ENCODE data around the gene PRDM15.
A peak's percentile ranks its signal among the peaks of the same experiment; 100 is the strongest.

The PRDM15 gene

GRCh38 chr21:41879190-41879998 is at the start of gene PRDM15:
Gene PRDM15, minus strand, starts transcription at chr21:41879344. Its CDS starts 18,981 bp downstream, at chr21:41860363.
- peak; percentile 63 to 70 for DNase-seq (ENCODE audit: low read depth in 2 of 2, low spot score in 1 of 2)

- no peak for DNase-seq (ENCODE audit: low read depth in 2 of 2, low spot score in 1 of 2)
Measured at GRCh38 chr21:41928621-41929220, 49.6 kb upstream of the PRDM15 start.

DNA sequence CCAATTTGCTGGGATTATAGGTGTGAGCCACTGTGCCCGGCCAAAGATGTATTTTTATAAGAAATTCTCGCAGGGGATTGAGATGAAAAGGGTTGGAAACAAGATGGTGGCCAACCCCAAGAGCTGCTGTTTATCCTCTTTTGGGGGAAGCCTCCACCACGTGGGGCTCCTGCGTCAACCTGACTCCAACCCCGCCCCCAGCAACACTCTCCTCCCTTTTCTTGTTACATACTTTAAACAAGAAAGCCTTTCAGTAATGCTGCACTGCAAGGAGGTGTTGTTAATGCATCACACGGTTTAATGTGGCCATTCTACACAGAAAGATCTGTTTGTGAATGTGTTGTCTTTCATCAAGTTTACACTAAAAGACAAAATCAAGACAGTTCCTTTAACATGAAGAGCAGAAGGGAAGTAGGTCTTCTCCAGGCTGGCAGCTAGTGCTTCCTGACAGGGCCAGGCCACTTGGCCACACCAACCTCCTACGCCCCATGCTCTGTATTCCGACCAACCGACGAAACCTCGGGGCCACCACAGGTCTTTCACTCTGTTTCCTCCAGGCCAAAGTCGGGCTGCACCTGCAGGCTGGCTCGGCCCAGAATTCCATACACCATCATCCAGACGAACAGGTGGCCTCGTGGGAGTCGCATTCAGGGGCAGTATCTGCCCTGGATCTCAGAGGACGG is 48.7 kb upstream of the PRDM15 start:
- no peak for DNase-seq (ENCODE audit: low read depth in 2 of 2, low spot score in 1 of 2)

DNA sequence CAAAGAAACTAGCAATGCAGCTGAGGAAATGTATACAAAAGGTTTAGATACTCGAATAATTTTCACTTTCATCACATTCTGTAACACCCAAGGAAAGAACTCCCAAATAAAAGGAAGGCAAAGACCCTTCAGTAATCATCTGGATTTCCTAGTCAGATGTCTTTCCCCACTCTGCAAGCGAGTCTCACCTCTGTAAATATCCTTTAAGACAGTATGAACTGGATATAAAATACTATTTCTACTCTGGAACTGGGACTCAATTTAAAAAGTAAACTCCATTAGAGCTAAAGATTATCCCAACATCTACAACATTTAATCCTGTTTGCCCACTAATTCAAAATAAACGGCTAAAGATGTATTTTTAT is 47.6 kb upstream of the PRDM15 start:
- DNase-seq (ENCODE audit: low read depth in 2 of 2, low spot score in 1 of 2): no peak

GRCh38 chr21:41926117-41926806 is 47.1 kb upstream of the PRDM15 start:
- DNase-seq (ENCODE audit: low read depth in 2 of 2, low spot score in 1 of 2): no peak

DNA sequence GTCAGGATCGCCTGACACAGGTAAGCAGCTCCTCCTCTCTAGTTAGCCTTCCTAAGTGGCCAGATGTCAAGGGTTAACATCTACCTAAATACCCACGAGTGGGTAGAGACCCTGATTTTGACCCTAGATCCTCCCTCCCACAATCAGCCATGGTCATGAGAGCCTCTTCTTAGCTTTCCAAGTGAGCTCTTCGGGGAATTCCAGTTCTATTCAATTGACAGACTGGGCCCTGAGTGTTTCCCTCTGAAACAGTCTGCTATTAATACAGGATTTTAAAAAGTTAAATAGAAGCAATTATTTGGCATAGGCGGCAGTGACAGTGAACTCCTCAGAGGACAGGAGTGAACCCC is 46.6 kb upstream of the PRDM15 start:
- no peak for DNase-seq (ENCODE audit: low read depth in 2 of 2, low spot score in 1 of 2)

- DNase-seq (ENCODE audit: low read depth in 2 of 2, low spot score in 1 of 2): no peak
Measured at GRCh38 chr21:41924368-41924754, 45.2 kb upstream of the PRDM15 start.

GRCh38 chr21:41923631-41924367 is 44.7 kb upstream of the PRDM15 start:
- DNase-seq (ENCODE audit: low read depth in 2 of 2, low spot score in 1 of 2): no peak

DNA sequence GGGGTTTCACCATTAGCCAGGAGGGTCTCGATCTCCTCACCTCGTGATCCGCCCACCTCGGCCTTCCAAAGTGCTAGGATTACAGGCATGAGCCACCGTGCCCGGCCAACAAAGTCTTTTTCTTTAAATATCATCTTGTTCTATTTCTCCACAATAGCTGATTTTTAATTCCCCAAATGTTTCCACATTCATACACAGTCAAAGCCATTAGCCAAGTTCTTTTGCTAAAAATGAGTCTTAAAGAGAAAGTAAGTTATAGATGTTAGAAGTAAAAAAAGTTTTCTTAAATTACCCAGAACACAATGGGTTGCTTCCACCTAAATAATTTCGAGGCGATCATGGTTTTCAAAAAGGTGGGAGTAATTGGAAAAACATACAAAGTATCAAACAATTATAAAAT is 44.0 kb upstream of the PRDM15 start:
- no peak for DNase-seq (ENCODE audit: low read depth in 2 of 2, low spot score in 1 of 2)

- no peak for DNase-seq (ENCODE audit: low read depth in 2 of 2, low spot score in 1 of 2)
Measured at GRCh38 chr21:41921021-41921420, 41.9 kb upstream of the PRDM15 start.

DNA sequence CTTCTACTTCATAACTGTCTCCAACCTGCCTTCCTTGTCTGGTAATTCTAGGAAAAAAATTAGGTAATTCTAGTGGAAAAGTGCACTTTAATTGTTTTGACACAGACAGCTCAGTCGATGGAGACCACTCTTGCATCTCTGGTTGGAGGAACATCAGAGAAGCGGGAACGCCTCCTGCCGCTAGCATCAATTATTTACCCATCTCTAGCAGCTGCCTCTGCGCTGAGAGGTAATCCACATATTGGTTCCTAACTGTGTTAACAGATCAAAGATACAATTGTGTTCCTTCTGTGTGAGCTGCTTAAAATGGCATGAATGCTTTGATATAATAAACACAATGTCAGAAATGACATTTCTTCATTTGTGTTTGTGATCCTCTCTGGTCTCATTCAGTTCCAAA is 41.3 kb upstream of the PRDM15 start:
- DNase-seq (ENCODE audit: low read depth in 2 of 2, low spot score in 1 of 2): no peak

DNA sequence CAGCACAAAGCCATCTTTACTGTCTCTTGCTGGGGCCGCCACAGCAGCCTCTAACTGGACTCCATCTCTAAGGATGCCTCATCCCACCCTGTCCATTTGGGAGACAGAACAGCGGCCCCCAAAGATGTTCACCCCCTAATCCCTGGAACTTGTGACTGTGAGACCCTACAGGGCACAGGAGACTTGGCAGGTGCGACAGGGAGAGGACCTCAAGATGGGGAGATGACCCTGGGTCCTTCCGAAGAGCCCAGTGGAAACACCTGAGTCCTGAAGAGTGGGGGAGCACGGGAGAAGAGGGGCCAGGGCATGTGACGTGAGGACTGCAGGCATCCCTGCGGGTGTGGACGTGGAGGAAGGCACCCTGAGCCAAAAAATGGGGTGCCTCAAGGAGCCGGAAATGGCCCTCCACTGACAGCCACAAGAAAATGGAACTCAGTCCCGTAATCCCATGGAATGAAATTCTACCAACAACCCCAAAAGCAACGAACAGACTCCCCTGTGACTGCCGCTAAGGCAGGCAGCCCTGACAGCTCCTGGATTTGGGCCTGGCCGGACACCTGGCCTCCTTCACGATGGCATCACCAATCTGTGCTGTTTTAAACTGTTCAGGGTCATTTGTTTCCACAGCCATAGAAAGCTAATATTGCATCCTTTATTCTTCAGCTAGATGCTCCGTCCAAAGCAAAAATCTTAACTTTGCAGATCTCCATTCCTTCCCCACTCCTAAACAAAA is 40.7 kb upstream of the PRDM15 start:
- no peak for DNase-seq (ENCODE audit: low read depth in 2 of 2, low spot score in 1 of 2)

- DNase-seq (ENCODE audit: low read depth in 2 of 2, low spot score in 1 of 2): no peak
Measured at GRCh38 chr21:41918561-41919358, 39.6 kb upstream of the PRDM15 start.

GRCh38 chr21:41917531-41917930 is 38.4 kb upstream of the PRDM15 start:
- no peak for DNase-seq (ENCODE audit: low read depth in 2 of 2, low spot score in 1 of 2)

GRCh38 chr21:41916888-41917433 is 37.8 kb upstream of the PRDM15 start:
- DNase-seq (ENCODE audit: low read depth in 2 of 2, low spot score in 1 of 2): no peak

DNA sequence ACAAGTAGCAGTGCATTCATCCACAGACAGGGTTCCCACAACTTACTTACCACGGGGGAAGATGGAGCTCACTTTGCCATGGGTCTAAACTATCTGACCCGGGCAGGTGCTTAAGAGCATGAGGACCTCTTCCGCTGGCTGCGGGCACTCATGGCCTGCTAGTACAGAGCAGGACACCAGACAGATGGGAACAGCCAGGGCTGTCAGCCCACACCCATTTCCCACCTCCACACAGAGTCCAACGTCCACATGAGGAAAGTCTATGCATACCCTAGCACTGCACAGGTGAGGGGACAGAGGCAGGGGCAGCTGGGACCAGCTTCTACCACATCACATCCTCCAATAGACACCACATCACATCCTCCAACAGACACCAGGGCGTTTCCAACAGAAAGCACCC is 35.8 kb upstream of the PRDM15 start:
- no peak for DNase-seq (ENCODE audit: low read depth in 2 of 2, low spot score in 1 of 2)

- DNase-seq (ENCODE audit: low read depth in 2 of 2, low spot score in 1 of 2): no peak
Measured at GRCh38 chr21:41914358-41914757, 35.2 kb upstream of the PRDM15 start.

GRCh38 chr21:41913230-41913629 is 34.1 kb upstream of the PRDM15 start:
- no peak for DNase-seq (ENCODE audit: low read depth in 2 of 2, low spot score in 1 of 2)

DNA sequence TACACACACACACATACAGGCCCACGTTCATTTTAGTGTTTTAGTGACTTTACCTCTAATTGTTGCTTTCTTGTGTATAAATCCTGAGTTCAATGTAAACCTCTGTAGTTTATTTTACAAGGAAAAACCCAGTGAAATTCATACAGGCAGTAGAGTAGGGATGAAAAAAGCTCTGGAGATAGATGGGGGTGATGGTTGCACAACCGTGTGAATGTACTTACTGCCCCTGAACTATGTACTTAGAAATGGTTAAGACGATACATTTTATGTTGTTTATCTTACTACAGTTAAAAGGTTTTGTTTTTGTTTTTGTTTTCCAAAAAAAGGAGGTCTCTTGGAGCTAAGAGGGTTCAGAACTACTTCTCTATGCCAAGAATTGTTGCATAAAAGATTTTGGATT is 29.7 kb upstream of the PRDM15 start:
- no peak for DNase-seq (ENCODE audit: low read depth in 2 of 2, low spot score in 1 of 2)

Data from stimulated activated CD8-positive, alpha-beta memory T cell treated with anti-CD3 and anti-CD28 coated beads, Interleukin-4, amount 100 ng/mL, for 4 hours (primary cell).